ENCODE measurements around the gene SPINK2.

SPINK2 gene, protein sequence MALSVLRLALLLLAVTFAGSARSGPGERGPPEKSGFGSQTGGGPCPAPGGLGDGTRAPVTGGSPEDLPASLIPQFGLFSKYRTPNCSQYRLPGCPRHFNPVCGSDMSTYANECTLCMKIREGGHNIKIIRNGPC

GRCh38 chr4:56821381-56822243, at the start of gene SPINK2:
Gene SPINK2, minus strand, starts transcription at chr4:56821701. Its CDS starts 39 bp downstream, at chr4:56821662.
- no peak for DNase-seq (ENCODE audit: low spot score)

DNA sequence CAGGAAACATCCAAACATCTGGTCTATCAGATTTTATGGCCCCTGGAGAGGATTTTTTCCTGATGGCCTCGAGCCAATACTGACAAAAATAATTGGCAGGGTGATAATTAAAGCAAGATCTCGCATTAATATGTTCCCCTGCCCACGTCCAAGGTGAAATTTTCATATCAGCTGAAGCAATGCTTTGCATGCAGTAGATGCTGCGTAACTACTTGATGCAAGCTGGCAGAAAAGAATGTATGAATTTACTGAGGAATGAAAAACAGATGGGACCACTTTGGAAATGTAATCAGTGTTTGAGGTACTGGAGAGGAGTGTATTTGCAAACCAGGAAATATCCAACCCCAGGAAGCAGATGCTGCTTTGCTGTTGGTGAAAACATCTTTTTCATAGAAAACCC, 49.4 kb upstream of the SPINK2 start:
- DNase-seq (ENCODE audit: low spot score), result peak; percentile 64

GRCh38 chr4:56863441-56864139, 42.1 kb upstream of the SPINK2 start:
- no peak for DNase-seq (ENCODE audit: low spot score)

GRCh38 chr4:56861360-56861759, 39.9 kb upstream of the SPINK2 start:
- DNase-seq (ENCODE audit: low spot score), result no peak

DNA sequence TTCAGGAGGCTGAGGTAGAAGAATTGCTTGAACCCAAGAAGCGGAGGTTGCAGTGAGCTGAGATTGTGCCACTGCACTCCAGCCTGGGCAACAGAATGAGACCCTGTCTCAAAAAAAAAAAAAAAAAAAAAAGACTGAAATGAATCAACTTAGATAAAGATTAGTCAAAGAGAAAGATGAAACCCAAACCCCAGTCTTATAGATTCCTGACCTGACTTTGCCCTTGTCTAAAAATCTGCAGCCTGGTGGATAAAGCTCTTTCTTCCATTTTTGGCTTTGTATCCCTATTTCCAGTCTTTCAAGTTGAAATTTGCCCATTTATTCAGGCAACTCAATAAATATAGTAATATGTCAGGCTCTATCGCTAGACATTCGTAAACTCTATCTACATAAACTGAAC, 39.3 kb upstream of the SPINK2 start:
- DNase-seq (ENCODE audit: low spot score), result no peak

DNA sequence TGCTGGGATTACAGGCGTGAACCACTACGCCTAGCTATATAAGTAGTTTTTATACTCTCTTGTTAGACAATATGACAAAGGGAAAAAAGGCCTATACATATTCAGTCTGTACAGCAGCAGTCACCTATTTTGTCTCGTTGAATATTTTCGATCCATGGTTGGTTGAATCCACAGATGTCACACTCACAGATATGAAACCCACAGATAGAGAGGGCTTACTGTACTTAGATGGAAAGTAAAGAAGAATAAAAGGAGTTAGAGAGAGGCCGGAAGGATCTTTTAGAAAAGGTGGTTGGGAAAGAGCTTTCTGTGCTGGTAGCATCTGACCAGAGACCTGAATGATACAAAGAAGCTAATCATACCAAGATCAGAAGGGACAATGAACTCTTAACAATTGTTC, 38.3 kb upstream of the SPINK2 start:
- no peak for DNase-seq (ENCODE audit: low spot score)

- no peak for DNase-seq (ENCODE audit: low spot score)
Observed at GRCh38 chr4:56857601-56858309, 36.3 kb upstream of the SPINK2 start.

GRCh38 chr4:56856656-56857055, 35.2 kb upstream of the SPINK2 start:
- no peak for DNase-seq (ENCODE audit: low spot score)

DNA sequence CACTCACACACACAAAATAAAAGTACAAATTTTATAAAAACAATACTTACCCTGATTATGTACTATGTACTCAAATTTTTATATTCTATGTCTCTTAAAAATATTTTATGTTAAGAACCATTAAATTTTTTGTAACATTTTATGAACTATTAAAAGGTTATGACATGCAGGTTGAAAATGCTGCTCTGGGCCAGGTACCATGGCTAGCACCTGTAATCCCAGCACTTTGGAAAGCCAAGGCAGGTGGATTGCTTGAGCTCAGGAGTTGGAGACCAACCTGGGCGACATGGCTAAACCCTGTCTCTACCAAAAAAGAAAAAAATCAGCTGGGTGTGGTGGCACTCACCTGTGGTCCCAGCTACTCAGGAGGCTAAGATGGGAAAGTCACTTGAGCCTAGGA, 29.4 kb upstream of the SPINK2 start:
- DNase-seq (ENCODE audit: low spot score), result no peak

GRCh38 chr4:56844802-56845580, 23.5 kb upstream of the SPINK2 start:
- DNase-seq (ENCODE audit: low spot score), result no peak

DNA sequence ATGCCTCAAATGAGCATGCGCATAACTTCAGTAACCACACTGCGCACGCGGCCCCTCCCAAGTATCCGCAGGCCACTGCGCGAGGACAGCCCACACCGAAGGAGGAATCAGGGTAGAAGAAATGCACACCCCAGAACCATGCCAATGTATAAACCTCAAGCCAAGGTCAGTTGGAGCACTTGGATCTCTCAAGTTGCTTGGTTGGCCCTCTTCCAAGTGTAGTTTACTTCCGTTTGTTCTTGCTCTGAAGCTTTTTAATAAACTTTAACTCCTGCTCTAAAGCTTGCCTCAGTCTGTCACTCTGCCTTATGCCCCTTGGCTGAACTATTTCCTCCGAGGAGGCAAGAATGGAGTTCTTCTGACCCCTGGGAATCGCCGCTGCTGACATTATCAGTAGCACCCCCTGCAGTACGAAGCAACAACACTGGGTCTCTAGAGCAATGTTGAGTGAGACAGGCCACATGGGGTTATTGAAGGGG, 22.0 kb upstream of the SPINK2 start:
- no peak for DNase-seq (ENCODE audit: low spot score)

DNA sequence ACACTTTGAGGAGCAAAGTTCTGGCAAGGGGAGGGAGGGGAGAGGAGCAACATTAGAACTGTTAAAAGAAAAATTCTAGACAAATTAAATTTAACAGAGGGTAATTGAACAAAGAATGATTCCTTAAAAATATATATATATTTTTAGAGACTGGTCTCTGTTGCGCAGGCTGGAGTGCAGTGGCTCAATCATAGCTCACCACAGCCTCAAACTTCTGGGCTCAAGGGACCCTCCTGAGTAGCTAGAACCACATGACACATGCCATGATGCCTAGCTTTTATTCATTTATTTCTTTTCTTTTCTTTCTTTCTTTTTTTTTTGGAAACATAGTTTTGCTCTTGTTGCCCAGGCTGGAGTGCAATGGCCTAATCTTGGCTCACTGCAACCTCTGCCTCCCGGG, 19.1 kb upstream of the SPINK2 start:
- DNase-seq (ENCODE audit: low spot score), result no peak

GRCh38 chr4:56828784-56829535, 7.5 kb upstream of the SPINK2 start:
- no peak for DNase-seq (ENCODE audit: low spot score)

DNA sequence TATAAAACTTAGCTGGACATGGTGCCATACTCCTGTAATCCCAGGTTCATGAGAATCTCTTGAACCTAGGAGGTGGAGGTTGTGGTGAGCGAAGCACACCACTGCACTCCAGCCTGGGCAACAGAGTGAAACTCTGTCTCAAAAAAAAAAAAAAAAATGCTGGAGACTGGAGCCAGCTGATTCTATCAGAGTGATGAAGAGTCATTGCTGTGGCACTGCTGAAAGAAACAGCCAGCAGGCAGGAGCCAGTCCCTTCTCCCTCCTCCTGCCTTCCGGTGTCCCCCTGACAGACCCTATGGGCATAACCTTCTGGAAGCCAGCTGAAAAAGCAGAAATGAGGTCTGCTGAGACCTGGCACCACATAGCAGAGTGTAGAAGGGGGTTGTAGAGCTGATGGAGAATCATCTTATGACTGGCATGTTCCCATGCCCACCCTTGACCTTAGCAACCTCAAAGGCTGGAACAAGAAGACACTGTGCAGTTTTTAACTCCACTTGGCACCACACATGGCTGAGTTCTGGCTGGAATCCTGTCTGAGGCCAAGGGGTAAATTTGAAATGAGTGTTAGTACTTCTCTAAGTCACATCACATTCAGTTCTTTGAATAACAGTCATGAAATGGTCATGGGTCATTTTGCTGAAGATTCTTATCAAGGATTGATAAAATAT, 2.6 kb upstream of the SPINK2 start:
- DNase-seq (ENCODE audit: low spot score), result no peak

DNA sequence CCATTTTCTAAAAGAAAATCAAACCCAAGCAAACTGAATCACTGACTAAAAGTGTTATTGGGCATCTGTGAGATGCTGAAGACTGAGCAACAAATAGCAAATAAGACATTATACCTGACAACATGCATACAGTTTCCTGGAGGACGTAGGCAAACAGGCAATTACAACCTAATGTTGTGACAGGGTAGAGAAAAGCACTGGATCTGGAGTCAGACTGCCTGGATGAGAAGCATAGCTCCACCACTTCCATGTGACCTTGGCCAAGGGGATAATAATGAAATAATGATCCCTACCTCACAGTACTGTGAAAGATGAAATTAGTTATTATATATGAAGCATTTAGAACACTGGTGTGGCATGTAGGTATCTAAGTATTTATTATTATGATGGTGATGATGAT, 2.7 kb downstream of the SPINK2 start:
- DNase-seq (ENCODE audit: low spot score), result no peak

- DNase-seq (ENCODE audit: low spot score), result no peak
Observed at GRCh38 chr4:56817840-56818491, 3.5 kb downstream of the SPINK2 start.

- DNase-seq (ENCODE audit: low spot score), result no peak
Observed at GRCh38 chr4:56806666-56807065, 14.8 kb downstream of the SPINK2 start.

DNA sequence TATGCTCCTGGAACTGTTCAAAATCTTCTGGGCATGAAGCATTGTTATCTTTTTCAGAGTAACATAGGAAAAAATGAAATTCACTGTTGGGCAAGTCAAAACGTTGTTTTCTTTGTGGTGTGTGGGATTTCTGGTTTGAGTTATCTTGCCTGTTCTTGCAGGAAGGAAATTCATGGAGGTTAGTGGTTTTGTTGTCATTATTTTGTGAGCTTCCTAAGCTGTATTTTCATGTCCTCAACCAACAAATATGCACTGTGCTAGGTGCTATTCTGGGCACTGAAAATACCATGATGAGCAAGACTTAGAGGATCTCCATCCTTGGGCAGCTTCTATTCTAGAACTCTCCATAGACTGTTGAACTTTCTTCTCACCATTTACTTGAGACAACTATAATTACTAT, 16.9 kb downstream of the SPINK2 start:
- DNase-seq (ENCODE audit: low spot score), result no peak

DNA sequence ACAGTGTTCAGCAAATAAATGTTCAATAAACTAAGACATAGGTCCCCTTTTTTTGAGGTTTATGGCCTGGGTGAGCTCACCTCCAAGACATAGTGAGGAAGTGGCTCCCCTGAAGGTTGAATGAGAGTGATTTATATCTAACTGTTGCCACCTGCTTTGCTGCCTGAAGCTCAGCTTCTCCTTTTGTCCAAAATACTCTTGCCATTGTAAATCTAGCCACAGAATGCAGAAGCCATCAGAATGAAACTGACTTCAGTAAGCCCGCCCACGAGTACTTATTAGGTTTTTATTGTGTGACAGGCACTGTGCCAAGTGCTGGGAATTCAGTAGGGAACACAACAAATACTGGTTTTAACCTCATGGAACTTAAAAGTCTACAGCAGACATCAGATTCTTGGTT, 18.0 kb downstream of the SPINK2 start:
- DNase-seq (ENCODE audit: low spot score), result no peak

Measured in left forelimb (tissue), 1 donor.